ENCODE measurements around the gene HARBI1.

Gene HARBI1

DNA sequence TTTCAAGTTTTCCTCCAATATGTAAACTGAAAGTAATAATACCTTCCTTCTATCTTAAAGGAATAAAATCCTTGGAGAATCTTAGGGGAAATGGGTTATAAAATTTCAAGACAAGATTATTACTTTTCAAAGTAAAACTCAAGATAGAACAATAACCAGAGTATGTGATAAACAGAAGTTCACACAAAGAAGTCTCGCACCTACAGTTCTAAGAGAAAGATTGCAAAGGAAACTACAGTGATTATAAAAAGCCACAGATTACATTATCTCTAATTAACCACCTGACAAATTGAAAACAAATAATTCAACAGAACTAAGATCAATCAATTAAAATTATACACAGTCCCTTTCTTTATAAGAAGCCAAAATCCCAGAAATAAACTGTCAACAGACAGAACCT, 57.2 kb downstream of the HARBI1 start:
- DNase-seq (ENCODE audit: insufficient read length) (no peak), FAIRE-seq (no peak)
- TF ChIP-seq POLR2AphosphoS5 (IDR thresholded peaks at IDR 0.05; ENCODE audit: low read depth, low read length) = no peak
- TF ChIP-seq POLR2A (IDR thresholded peaks at IDR 0.05; ENCODE audit: low read depth, low read length) = no peak
- no peak for TF ChIP-seq TAF1 (IDR thresholded peaks at IDR 0.05; ENCODE audit: borderline replicate concordance, low read depth, low read length)

DNA sequence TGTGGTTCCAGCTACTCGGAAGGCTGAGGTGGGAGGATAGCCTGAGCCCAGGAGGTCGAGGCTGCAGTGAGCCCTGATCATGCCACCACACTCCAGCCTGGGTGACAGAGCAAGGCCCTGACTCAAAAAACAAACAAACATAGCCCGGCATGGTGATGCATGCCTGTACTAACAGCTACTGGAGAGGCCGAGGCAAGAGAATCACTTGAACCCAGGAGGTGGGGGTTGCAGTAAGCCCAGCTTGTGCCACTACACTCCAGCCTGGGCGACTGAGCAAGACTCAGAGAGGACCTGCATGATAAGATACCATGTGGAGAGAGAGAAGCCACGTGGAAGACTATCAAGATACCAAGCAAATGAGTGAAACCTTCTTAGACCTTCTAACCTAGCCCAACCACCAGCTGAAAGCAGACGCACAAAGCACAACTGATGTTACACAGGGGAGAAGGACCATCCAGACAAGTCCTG, 59.3 kb downstream of the HARBI1 start:
- TF ChIP-seq TAF1 (IDR thresholded peaks at IDR 0.05; ENCODE audit: borderline replicate concordance, low read depth, low read length) = no peak
- TF ChIP-seq POLR2A (IDR thresholded peaks at IDR 0.05; ENCODE audit: low read depth, low read length) = no peak
- TF ChIP-seq POLR2AphosphoS5 (IDR thresholded peaks at IDR 0.05; ENCODE audit: low read depth, low read length) = no peak
- DNase-seq (ENCODE audit: insufficient read length) (no peak), FAIRE-seq (no peak)

DNA sequence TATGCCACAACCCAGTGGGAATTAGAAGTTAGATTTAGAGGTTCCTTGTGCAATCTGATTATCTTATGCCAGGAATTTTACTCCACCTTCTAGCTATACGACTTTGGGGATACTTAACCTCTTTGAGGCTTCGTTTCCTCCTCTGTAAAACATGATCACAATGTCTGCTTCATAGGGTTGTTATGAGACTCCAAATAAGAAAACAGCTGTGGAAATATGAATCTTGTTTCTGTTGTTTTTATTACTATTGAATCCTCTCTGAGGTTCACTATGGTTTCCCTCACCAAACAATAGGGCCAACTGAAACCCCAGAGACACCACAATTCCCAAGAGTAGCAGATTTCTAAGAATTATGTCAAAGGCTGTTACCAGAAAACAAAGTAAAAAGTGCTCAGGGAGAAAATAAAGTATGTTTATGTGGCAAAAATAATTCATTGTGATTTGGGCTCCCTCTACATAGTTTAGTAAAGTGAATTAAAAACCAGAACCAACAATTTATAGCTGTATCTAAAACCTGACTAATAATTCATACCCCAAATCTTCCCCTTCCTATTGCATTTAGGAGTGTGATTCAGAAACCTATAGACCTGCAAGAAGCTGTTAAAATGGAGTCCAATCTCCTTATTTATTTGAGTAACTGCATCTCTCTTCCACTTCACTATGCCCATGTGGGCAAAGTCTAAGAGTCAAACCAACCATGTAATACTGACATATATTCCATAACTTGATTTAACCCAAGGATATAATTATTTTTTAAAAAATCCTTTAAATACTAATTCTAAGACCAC, 61.6 kb downstream of the HARBI1 start:
- FAIRE-seq = no peak
- DNase-seq (ENCODE audit: insufficient read length) = no peak
- TF ChIP-seq TAF1 (IDR thresholded peaks at IDR 0.05; ENCODE audit: borderline replicate concordance, low read depth, low read length) (no peak), POLR2AphosphoS5 (IDR thresholded peaks at IDR 0.05; ENCODE audit: low read depth, low read length) (no peak), POLR2A (IDR thresholded peaks at IDR 0.05; ENCODE audit: low read depth, low read length) (no peak)

DNA sequence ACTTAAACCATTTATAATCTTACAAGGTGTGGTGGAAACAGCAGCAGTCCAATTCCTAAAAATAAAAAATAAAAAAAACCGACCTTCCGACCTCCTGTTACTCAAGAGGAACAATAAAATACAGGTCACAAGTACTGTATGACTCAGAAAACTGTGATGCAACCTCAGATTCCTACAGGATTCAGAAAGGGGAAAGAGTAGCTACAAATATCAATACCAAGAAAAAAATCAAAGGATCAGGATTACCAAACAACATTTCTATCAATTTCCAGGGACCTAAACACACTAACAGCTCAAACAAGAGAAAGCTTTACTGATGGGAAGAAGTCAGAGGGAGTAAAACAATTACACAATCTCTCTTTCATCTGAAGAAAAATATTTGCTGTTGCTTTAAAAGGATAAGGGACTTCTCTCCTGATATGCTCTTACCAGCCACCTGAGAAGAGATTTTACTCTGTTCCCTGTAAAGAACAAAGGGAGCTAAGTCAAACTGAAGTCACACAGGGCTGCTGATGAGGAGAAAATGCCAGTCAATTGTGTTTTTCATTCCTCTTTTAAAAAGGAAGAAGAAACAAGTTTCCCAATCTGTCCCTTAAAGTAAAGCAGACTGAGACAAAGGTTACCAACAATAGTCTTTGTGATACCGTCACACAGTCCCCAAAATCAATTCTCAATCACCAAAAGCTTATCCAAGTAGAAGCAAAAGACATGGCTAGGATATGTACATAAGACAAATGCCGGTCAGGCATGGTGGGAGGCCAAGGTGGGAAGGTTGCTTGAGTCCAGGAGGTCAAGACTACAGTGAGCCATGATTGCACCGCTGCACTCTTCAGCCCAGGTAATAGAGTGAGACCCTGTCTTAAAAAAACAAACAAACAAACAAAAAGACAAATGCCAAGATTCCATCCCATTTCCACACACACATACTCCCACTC, 62.5 kb downstream of the HARBI1 start:
- FAIRE-seq = peak; percentile 30
- DNase-seq (ENCODE audit: insufficient read length) = no peak
- no peak for TF ChIP-seq POLR2AphosphoS5 (IDR thresholded peaks at IDR 0.05; ENCODE audit: low read depth, low read length)
- TF ChIP-seq TAF1 (IDR thresholded peaks at IDR 0.05; ENCODE audit: borderline replicate concordance, low read depth, low read length) = no peak
- TF ChIP-seq POLR2A (IDR thresholded peaks at IDR 0.05; ENCODE audit: low read depth, low read length) = no peak

DNA sequence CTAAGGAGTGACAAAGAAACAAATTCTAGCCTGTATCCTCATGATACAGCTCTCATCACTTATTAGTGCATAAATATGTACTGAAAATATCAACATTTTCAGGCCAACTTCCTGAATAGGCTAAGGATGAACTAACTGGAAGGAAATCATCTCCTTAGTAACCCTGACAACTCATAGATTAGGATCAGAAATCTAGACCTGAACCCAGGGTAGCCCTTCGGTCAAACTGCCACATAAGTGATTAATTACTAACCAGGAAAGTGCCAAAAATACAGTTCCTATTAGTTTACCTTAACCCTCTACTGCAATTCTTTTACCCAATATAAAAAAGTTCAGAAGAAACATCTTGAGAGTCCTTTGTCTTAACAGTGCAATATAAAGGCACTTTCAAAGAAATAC, 63.2 kb downstream of the HARBI1 start:
- no peak for DNase-seq (ENCODE audit: insufficient read length)

More for the DNA sequence above, 63.2 kb downstream of the HARBI1 start:
- TF ChIP-seq POLR2AphosphoS5 (IDR thresholded peaks at IDR 0.05; ENCODE audit: low read depth, low read length) (no peak), TAF1 (IDR thresholded peaks at IDR 0.05; ENCODE audit: borderline replicate concordance, low read depth, low read length) (no peak), POLR2A (IDR thresholded peaks at IDR 0.05; ENCODE audit: low read depth, low read length) (no peak)
- no peak for FAIRE-seq

Measured in GM12892 (cell line).